GM19043 (cell line): ENCODE results near the gene TIMM13.

ENCODE experiments used
- ATAC-seq: cut with Tn5 transposase; IDR thresholded peaks from one replicate; pipeline ENCODE4 v1.9.1; 2021; ENCODE audit warnings: low read depth; ENCODE audit not compliant: unreplicated experiment

TIMM13 gene

DNA sequence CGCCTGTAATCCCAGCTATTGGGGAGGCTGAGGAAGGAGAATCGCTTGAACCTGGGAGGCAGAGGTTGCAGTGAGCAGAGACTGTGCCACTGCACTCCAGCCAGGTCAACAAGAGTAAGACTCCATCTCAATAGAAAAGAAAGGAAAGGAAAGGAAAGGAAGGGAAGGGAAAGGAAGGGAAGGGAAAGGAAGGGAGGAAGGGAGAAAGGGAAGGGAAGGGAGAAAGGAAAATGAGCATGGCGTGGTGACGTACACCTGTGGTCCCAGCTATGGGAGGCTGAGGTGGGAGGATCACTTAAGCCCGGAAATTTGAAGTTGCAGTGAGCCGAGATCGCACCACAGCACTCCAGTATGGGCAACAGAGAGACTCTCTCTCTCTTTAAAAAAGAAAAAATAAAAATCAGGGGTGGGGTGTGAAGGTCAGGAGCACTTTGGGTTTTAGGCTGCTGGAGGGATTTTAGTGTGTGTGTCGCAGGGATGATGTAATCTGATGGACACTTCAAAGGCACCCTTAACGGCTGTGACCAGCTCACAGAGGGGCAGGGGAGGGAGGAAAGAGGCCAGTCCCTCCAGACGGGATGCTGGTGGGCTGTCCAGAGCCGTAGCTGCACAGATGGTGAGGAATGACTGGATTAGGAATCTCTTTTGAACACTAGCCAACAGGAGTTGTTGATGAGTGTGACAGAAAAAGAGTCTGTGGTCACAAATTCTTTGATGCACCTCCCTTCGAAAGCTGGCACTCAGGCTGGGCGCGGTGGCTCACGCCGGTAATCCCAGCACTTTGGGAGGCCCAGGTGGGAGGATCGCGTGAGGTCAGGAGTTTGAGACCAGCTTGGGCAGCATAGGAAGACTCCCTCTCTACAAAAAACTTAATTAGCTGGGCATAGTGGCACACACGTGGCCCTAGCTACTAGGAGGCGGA is 39.8 kb downstream of the TIMM13 start:
- no peak for ATAC-seq

DNA sequence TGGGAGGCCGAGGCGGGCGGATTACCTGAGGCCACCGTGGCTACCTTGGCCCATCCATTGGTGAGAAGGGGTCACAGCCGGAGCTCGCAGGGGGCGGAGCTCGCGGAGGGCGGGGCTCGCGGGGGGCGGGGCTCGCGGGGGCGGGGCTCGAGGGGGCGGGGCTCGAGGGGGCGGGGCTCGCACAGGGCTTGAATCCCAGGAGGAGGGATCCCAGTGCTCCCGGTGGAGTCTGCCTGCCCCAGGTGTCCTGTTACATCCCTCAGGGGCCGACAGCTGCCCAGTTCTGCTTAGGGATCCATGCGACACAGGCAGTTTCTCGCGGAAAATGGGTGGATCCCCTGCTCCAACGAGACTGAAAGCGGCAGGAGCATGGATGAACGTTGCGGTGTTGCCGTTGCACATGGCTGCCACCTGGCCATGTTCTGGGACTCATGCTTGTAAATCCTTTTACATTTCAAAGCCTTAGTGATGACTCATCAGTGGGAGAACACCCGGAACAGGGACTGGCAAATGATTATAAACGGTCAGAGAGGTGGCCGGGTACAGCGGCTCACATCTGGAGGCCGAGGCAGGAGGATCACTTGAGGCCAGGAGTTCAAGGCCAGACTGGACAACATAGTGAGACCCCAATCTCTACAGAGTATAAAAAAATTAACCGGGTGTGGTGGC is 42.2 kb downstream of the TIMM13 start:
- no peak for ATAC-seq

DNA sequence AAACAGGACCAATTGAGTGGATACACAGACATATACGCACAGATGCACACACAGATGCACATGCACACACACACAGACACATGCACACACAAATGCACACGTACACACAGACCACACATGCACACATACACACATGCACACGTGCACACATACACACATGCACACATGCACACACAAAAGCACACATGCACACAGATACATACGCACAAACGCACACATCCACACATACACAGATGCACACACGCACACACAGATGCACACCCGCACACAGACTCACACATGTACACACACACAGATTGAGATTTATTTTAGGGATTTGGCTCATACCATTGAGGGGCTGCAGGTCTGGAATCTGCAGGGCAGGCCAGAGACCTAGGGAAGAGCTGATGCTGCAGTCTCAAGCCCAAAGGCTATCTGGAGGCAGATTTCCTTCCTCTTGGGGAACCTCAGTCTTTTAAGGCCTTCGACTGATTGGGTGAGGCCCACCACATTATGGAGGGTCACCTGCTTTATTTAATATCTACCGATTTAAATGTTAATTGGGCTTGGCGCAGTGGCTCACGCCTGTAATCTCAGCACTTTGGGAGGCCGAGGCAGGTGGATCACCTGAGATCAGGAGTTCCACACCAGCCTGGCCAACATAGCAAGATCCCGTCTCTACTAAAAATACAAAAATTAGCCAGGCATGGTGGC is 44.7 kb downstream of the TIMM13 start:
- ATAC-seq: no peak

DNA sequence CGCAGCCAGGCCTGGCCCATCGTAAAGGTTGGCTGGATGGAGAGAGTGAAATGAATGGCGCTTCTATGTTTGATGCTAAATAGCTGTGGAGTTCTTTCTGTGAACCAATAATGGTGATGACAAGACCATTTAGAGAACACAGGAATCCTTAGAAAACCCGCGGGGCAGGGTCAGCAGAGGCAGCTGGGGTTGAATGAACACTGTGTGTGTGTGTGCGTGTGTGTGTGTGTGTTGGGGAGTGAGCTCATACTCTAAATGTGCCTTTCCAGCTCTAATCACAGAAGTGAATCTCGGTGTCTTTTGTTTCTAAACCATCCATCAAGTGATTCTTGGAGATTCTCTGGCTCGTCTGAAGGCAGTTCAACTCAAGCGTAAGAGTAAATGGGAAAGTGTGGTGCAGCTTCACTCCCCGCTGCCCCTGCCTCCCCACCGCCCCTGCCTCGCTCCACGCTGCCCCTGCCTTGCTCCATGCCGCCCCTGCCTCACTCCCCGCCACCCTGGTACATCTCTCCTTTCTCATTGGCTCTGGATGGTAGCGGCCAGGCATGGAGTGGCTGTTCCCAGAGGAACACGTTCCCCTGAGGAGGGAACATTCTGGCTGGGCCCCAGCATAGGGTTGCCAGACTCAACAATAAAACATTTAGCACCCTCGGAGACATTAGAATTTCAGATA is 46.1 kb downstream of the TIMM13 start:
- ATAC-seq: no peak

DNA sequence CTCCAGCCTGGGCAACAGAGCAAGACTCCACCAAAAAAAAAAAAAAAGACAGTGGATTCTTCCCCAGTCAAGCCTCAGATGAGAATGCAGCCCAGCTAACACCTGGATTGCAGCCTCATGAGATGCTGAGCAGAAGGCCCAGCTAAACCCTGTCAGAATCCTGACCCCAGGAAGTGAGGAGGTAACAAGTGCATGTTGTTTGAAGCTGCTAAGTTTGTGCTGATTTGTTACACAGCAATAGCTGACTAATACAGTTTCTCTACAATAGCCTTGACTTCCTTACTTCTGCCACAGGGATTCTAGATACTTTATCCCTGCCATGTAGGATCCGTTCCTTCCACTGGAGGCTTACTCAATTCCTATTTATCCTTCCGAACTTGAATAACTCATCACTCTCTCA is 46.8 kb downstream of the TIMM13 start:
- ATAC-seq: no peak

DNA sequence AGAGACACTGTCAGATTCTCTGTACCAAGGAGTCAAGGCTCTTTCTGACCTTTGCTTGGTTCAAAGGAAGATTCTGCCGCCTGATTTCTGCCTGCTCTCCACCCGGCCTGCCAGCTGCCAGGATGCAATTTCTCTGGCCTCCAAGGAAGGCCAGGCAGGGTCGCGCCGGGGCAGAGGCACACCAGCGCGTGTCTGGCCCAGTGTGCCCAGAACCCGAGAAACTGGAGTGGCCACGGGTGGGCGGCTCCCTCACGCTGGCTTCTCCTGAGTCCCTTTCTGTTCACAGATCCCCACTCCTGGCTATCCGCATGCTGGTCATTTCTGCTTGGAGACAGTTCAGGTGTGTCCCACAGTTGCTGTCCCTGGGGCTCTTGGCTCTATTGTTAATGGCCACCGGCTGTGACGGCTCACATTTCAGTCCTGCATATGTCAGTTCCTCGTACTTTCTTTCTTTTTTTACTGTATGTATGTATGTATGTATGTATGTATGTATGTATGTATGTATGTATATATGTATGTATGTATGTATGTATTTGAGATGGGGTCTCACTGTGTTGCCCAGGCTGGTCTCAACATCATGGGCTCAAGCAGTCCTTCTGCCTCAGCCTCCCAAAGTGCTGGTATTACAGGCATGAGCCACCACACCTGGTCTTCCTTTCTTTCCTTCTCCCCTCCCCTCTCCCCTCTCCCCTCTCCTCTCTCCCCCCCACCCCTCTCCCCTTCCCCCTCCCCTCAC is 50.4 kb downstream of the TIMM13 start:
- no peak for ATAC-seq
